CD4-positive, alpha-beta T cell (primary cell): ENCODE measurements around the gene ITPR3. TPM values are rescaled to one million over a fixed set of nuclear protein-coding genes. Genes with fewer than 3 reads are reported as not detected.
"Not testable (repeated sequence)": the region's sequence is repeated elsewhere in the genome, so short reads cannot be mapped to it uniquely, and the experiment has no call there.

Experiments
- ATAC-seq: fragments of 200-7000 bp; cut with Tn5 transposase; one replicate; pipeline ENCODE4 v1.10.0; 2022; ENCODE audit warnings: mild to moderate bottlenecking; ENCODE audit not compliant: poor library complexity
- CTCF ChIA-PET: fragments of 350-600 bp; sonication (Branson Sonifier 250); formaldehyde crosslinking; loops from one replicate; lab custom pipeline; 2021; ENCODE audit warnings: antibody characterized with exemption, inconsistent platforms; lab: Charles Lee
- POLR2A ChIA-PET: fragments of 350-600 bp; sonication (Branson Sonifier 250); formaldehyde crosslinking; loops from one replicate; lab custom pipeline; 2021; ENCODE audit warnings: antibody characterized with exemption, inconsistent platforms; lab: Charles Lee
- DNase-seq, 14 experiments: peaks; one replicate each; pipeline ENCODE4 v3.0.0-alpha.2; 2013 to 2020; ENCODE audit warnings: mixed read lengths in 2 of 14
- H3K27ac ChIP-seq, 2 donors: one replicate each; pipeline versions ENCODE4 v1.5.1 to v1.7.0; 2013; ENCODE audit warnings: low read length in 2 of 2, low read depth in 1 of 2, mild to moderate bottlenecking in 1 of 2
- H3K27me3 ChIP-seq, 2 experiments: 1 replicate in 1 of 2; 2 replicates in 1 of 2; pipeline versions ENCODE4 v1.6.1 to v1.7.0; 2013; ENCODE audit warnings: low read length in 2 of 2, control low read depth in 1 of 2, mild to moderate bottlenecking in 1 of 2, moderate library complexity in 1 of 2; ENCODE audit not compliant: insufficient read depth in 2 of 2, control insufficient read depth in 1 of 2
- H3K36me3 ChIP-seq: one replicate; pipeline ENCODE4 v1.6.1; 2013; ENCODE audit warnings: low read length, control low read depth; ENCODE audit not compliant: insufficient read depth
- H3K4me1 ChIP-seq: one replicate; pipeline ENCODE4 v1.6.1; 2013; ENCODE audit warnings: low read length, control low read depth; ENCODE audit not compliant: insufficient read depth
- H3K4me3 ChIP-seq: one replicate; pipeline ENCODE4 v1.5.1; 2013; ENCODE audit warnings: mild to moderate bottlenecking, low read length, moderate library complexity
- H3K9me3 ChIP-seq, 2 experiments: 1 replicate in 1 of 2; 2 replicates in 1 of 2; pipeline versions ENCODE4 v1.6.1 to v1.7.0; 2013; ENCODE audit warnings: low read length in 2 of 2, mild to moderate bottlenecking in 2 of 2, control low read depth in 1 of 2, moderate library complexity in 1 of 2; ENCODE audit not compliant: control insufficient read depth in 1 of 2, insufficient read depth in 1 of 2
- H3K27ac Mint-ChIP-seq: one replicate; pipeline ENCODE4 v1.8.0; 2020; ENCODE audit warnings: mixed read lengths
- H3K27me3 Mint-ChIP-seq: one replicate; pipeline ENCODE4 v1.8.0; 2021; ENCODE audit warnings: mixed read lengths
- H3K36me3 Mint-ChIP-seq: one replicate; pipeline ENCODE4 v1.8.0; 2021; ENCODE audit warnings: low read depth, mixed read lengths
- H3K4me1 Mint-ChIP-seq: one replicate; pipeline ENCODE4 v1.8.0; 2021; ENCODE audit warnings: low read depth, mixed read lengths
- H3K4me3 Mint-ChIP-seq: one replicate; pipeline ENCODE4 v1.8.0; 2020; ENCODE audit warnings: mild to moderate bottlenecking, mixed read lengths
- H3K9me3 Mint-ChIP-seq: one replicate; pipeline ENCODE4 v1.8.0; 2020; ENCODE audit warnings: mixed read lengths
- intact Hi-C, 2 experiments: fragments of 100-400 bp; cut with DNase I in 1 of 2; cut with micrococcal nuclease in 1 of 2; formaldehyde crosslinking; loops; one replicate each; pipeline versions ENCODE4 v1.15.1 to v1.9.0; 2023 to 2025; cut with DNase I, micrococcal nuclease
- total RNA-seq, 174 experiments: library from RNA in 2 of 174; stranded (reverse) in 2 of 174; gene quantifications; one replicate each; pipeline ENCODE4 v1.2.3 and lab custom pipeline; 2021 to 2026
- TF ChIP-seq, protein P1 (sequence below): fragments of 200-600 bp; IDR thresholded peaks from one replicate; pipeline ENCODE4 v1.8.0; 2022; ENCODE audit warnings: antibody characterized with exemption, mild to moderate bottlenecking

ITPR3 gene
- total RNA-seq, 2 experiments from 2014 or later = 44.5 to 45.5 TPM

DNA sequence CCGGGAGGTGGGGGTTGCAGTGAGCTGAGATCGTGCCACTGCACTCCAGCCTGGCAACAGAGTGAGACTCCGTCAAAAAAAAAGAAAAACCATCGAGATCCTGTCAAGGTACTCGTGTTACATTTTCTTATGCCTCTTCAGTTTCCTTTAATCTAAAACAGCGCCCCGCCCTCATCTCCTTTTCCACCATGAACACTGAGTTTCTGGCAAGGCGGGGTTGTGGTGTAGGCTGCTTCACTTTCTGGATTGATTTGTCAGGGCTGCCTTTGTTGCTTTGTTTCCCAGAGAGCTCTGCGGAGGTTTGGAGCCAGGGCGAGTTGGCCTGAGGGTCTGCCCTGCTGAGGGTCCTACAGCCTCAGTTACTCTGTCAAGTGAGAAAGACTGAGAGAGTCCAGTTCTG, 8.9 kb downstream of the ITPR3 start:
- Mint-ChIP-seq H3K27ac (peak overlapping the region; percentile 68), H3K9me3 (no peaks in the 10 kb centered on the region), H3K4me3 (peak overlapping the region; percentile 62), H3K27me3 (no peaks in the 10 kb centered on the region), H3K4me1 (peaks cover 60% of the 10 kb centered on the region), H3K36me3 (peaks cover 9% of the 10 kb centered on the region)
- no peak overlapping the region for H3K4me3 ChIP-seq
- H3K9me3 ChIP-seq = no peaks in the 10 kb centered on the region
- peaks cover 56% of the 10 kb centered on the region for H3K4me1 ChIP-seq
- intact Hi-C loops = loop anchor here in 1 of 2 experiments (5.0 kb wide), 3 partner anchors 43 to 178 kb away; partner anchors contain the start of gene ZBTB9
- DNase-seq = peak in 10 of 14 experiments; percentile 10 to 59 (median 36)
- H3K27me3 ChIP-seq = no peaks in the 10 kb centered on the region
- POLR2A ChIA-PET = interaction anchor here (0.9 kb wide), 1 partner anchor 81 kb away, joined by 3 read pairs; the partner anchor contains the start of gene UQCC2
- CTCF ChIA-PET = no interaction called here
- TF ChIP-seq, protein P1, sequence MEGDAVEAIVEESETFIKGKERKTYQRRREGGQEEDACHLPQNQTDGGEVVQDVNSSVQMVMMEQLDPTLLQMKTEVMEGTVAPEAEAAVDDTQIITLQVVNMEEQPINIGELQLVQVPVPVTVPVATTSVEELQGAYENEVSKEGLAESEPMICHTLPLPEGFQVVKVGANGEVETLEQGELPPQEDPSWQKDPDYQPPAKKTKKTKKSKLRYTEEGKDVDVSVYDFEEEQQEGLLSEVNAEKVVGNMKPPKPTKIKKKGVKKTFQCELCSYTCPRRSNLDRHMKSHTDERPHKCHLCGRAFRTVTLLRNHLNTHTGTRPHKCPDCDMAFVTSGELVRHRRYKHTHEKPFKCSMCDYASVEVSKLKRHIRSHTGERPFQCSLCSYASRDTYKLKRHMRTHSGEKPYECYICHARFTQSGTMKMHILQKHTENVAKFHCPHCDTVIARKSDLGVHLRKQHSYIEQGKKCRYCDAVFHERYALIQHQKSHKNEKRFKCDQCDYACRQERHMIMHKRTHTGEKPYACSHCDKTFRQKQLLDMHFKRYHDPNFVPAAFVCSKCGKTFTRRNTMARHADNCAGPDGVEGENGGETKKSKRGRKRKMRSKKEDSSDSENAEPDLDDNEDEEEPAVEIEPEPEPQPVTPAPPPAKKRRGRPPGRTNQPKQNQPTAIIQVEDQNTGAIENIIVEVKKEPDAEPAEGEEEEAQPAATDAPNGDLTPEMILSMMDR = no peak
- H3K36me3 ChIP-seq = peaks cover 15% of the 10 kb centered on the region
- peak; percentile 64 for ATAC-seq
- H3K27ac ChIP-seq = no peak overlapping the region

GRCh38 chr6:33631521-33631920, 10.4 kb downstream of the ITPR3 start:
- H3K27me3 ChIP-seq, H3K4me3 Mint-ChIP-seq, H3K27me3 Mint-ChIP-seq, H3K27ac ChIP-seq, H3K9me3 Mint-ChIP-seq, H3K36me3 ChIP-seq, H3K4me3 ChIP-seq, H3K9me3 ChIP-seq, DNase-seq, ATAC-seq: not testable (repeated sequence)
- CTCF ChIA-PET = interaction anchor here (1.6 kb wide), 1 partner anchor 46 kb away, joined by 6 read pairs; no protein-coding TSS in a partner anchor
- POLR2A ChIA-PET = interaction anchor here (0.7 to 3.4 kb wide), 2 partner anchors 10 to 13 kb away, joined by 3 to 18 read pairs; partner anchors contain the start of gene ITPR3
- intact Hi-C loops = loop anchor here in 1 of 2 experiments (5.0 kb wide), 3 partner anchors 44 to 179 kb away; partner anchors contain the start of gene ZBTB9
- H3K4me1 ChIP-seq = peaks cover 56% of the 10 kb centered on the region
- peak overlapping the region; percentile 7 for H3K27ac Mint-ChIP-seq
- H3K4me1 Mint-ChIP-seq = peaks cover 74% of the 10 kb centered on the region
- peaks cover 12% of the 10 kb centered on the region for H3K36me3 Mint-ChIP-seq

GRCh38 chr6:33631971-33632557, 10.9 kb downstream of the ITPR3 start:
- H3K27ac ChIP-seq = no peak overlapping the region
- TF ChIP-seq, protein P1 = no peak
- intact Hi-C loops = loop anchor here (2.0 to 5.0 kb wide), 4 partner anchors 45 to 180 kb away; partner anchors contain the start of gene ZBTB9 (in 1 of the 2)
- H3K27me3 ChIP-seq = no peaks in the 10 kb centered on the region
- peaks cover 79% of the 10 kb centered on the region for H3K4me1 Mint-ChIP-seq
- no peaks in the 10 kb centered on the region for H3K27me3 Mint-ChIP-seq
- peak overlapping the region; percentile 80 for H3K4me3 Mint-ChIP-seq
- H3K9me3 ChIP-seq = no peaks in the 10 kb centered on the region
- CTCF ChIA-PET = interaction anchor here (1.1 to 1.6 kb wide), 2 partner anchors 24 to 47 kb away, joined by 3 to 6 read pairs; no protein-coding TSS in a partner anchor
- no peak for ATAC-seq
- DNase-seq = no peak
- peaks cover 6% of the 10 kb centered on the region for H3K36me3 ChIP-seq
- peak overlapping the region; percentile 79 for H3K27ac Mint-ChIP-seq
- H3K9me3 Mint-ChIP-seq = no peaks in the 10 kb centered on the region
- H3K4me3 ChIP-seq = no peak overlapping the region
- H3K36me3 Mint-ChIP-seq = peaks cover 15% of the 10 kb centered on the region
- H3K4me1 ChIP-seq = peaks cover 57% of the 10 kb centered on the region
- POLR2A ChIA-PET = interaction anchor here (0.7 to 3.4 kb wide), 2 partner anchors 11 to 13 kb away, joined by 3 to 18 read pairs; partner anchors contain the start of gene ITPR3
